Vagina (tissue), 2 donors: Measurements from ENCODE around the gene GJC1. TPM values are rescaled to one million over a fixed set of nuclear protein-coding genes. Genes with fewer than 3 reads are reported as not detected.

Experiments used
- DNase-seq, 2 donors: peaks; one replicate each; pipeline ENCODE4 v3.0.0-alpha.2; 2017; ENCODE audit errors: extremely low spot score in 2 of 2
- H3K27ac ChIP-seq: fragments of 200-600 bp; sonication (generic); one replicate; pipeline ENCODE4 v1.5.1; 2019
- H3K27me3 ChIP-seq: fragments of 200-600 bp; sonication (generic); one replicate; pipeline ENCODE4 v1.5.1; 2019
- H3K36me3 ChIP-seq, 2 donors: fragments of 200-600 bp; sonication (generic); one replicate each; pipeline ENCODE4 v1.5.1; 2017 to 2019
- H3K4me1 ChIP-seq: fragments of 200-600 bp; sonication (generic); one replicate; pipeline ENCODE4 v1.5.1; 2019
- H3K4me3 ChIP-seq, 2 donors: fragments of 200-600 bp; sonication (generic); 1 replicate in 1 of 2; 2 replicates in 1 of 2; pipeline ENCODE4 v1.5.1; 2016 to 2019
- H3K9me3 ChIP-seq: fragments of 200-600 bp; sonication (generic); one replicate; pipeline ENCODE4 v1.5.1; 2019
- POLR2A ChIP-seq, 2 donors: fragments of 450-650 bp; IDR thresholded peaks; one replicate each; pipeline ENCODE4 v1.6.1; 2017; ENCODE audit warnings: antibody characterized with exemption in 2 of 2, mild to moderate bottlenecking in 2 of 2, moderate library complexity in 2 of 2
- POLR2AphosphoS5 ChIP-seq, 2 donors: sonication (generic); formaldehyde crosslinking; IDR thresholded peaks; one replicate each; pipeline ENCODE4 v1.9.0; 2017; ENCODE audit warnings: antibody characterized with exemption in 2 of 2, mild to moderate bottlenecking in 2 of 2, low read depth in 1 of 2; ENCODE audit not compliant: insufficient read depth in 1 of 2
- intact Hi-C: fragments of 100-400 bp; cut with DNase I; formaldehyde crosslinking; loops from one replicate; pipeline ENCODE4 v1.15.1; 2023
- total RNA-seq: library from RNA; depleted of rRNA; stranded (reverse); fragments of >200 nt; gene quantifications from one replicate; pipeline ENCODE4 v1.2.3, GENCODE V29; 2016
- TF ChIP-seq, protein P1 (sequence below), 3 experiments: fragments of 450-650 bp in 2 of 3; fragments of 200-600 bp in 1 of 3; sonication (generic) in 1 of 3; IDR thresholded peaks; one replicate each; pipeline ENCODE4 v1.5.1; 2017 to 2019; ENCODE audit warnings: antibody characterized with exemption in 3 of 3, mild to moderate bottlenecking in 2 of 3, moderate library complexity in 2 of 3

Gene GJC1
- total RNA-seq, 1 donor from 2014 or later: 10.1 TPM

DNA sequence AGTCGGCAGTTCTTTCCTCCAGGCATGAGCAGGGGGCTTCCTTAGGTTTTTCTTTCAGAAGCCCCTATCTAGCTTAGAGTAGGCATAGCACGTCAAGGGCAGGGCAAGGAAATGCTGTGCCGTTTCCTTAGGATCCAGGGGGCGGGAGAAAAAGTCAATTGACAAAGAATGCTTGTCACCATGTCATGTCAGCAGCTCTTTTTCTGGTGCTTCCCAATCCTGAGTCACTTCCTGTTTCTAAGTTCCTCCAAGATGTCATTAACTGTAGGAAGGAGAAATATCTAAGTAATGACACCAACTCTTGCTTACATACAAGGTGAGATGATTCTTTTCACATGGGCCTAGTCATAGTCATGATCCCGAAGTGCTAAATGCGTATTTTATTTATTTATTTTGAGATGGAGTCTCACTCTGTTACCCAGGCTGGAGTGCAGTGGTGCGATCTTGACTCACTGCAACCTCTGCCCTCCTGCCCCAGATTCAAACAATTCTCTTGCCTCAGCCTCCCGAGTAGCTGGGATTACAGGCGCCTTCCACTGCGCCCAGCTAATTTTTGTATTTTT is 35.2 kb downstream of the GJC1 start:
- peaks cover 12% of the 10 kb centered on the region for H3K4me1 ChIP-seq
- H3K27ac ChIP-seq: peak overlapping the region; percentile 60
- no peak for DNase-seq
- H3K9me3 ChIP-seq: no peaks in the 10 kb centered on the region
- intact Hi-C loops: no loop called here
- no peak for TF ChIP-seq POLR2AphosphoS5 (IDR thresholded peaks at IDR 0.05; ENCODE audit: insufficient read depth in 1 of 2, low read depth in 1 of 2)
- TF ChIP-seq, protein P1, sequence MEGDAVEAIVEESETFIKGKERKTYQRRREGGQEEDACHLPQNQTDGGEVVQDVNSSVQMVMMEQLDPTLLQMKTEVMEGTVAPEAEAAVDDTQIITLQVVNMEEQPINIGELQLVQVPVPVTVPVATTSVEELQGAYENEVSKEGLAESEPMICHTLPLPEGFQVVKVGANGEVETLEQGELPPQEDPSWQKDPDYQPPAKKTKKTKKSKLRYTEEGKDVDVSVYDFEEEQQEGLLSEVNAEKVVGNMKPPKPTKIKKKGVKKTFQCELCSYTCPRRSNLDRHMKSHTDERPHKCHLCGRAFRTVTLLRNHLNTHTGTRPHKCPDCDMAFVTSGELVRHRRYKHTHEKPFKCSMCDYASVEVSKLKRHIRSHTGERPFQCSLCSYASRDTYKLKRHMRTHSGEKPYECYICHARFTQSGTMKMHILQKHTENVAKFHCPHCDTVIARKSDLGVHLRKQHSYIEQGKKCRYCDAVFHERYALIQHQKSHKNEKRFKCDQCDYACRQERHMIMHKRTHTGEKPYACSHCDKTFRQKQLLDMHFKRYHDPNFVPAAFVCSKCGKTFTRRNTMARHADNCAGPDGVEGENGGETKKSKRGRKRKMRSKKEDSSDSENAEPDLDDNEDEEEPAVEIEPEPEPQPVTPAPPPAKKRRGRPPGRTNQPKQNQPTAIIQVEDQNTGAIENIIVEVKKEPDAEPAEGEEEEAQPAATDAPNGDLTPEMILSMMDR (IDR thresholded peaks at IDR 0.05): no peak
- TF ChIP-seq POLR2A (IDR thresholded peaks at IDR 0.05): no peak
- H3K36me3 ChIP-seq: no peaks in the 10 kb centered on the region
- H3K27me3 ChIP-seq: no peaks in the 10 kb centered on the region
- peak overlapping the region in 1 of 2 donors; percentile 21 for H3K4me3 ChIP-seq

DNA sequence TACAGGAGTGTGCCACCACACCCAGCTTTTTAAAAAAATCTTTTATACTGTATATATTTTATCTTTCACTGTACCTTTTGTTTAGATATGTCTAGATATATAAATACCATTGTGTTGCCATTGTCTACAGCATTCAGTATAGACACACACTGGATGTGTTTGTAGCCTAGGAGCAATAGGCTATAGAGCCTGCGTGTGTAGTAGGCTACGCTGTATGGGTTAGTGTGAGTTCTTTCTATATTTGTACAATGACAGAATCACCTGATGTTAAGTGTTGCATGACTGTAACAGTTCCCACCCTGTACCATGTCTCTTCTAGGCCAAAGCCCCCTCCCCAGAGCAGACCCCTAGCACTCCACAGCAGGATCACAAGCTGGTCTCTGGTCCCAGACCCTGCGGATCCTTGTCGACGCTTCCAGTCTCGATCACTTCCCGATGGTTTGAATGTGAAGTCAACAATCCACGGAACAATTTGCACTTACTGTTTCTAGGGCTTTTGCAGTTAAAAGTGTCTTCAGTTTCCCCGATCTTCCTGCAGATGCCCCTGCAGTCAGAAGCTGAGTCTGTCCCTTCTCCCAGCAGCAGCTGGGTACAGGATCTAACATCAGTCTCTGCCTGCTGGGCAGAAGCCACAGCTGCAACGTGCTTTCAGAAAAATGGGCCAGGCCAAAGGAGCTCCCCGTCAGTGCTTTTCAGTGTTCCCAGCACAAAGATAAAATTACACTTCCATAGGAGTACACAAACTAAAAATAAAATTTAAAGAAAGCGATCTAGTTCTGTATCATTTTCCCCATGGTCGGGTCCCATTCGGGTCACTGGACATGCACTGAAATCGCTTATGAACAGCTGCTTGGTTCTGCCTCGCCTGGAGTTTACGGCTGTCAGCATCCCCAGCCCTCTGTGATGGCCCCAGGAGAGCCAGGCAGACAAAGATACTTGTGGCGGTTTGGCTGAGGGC is 35.9 kb downstream of the GJC1 start:
- TF ChIP-seq POLR2AphosphoS5 (IDR thresholded peaks at IDR 0.05; ENCODE audit: insufficient read depth in 1 of 2, low read depth in 1 of 2) (no peak), POLR2A (IDR thresholded peaks at IDR 0.05) (no peak)
- TF ChIP-seq, protein P1 (IDR thresholded peaks at IDR 0.05): no peak
- Histone ChIP-seq H3K27ac (peak overlapping the region; percentile 60), H3K9me3 (no peaks in the 10 kb centered on the region), H3K36me3 (no peaks in the 10 kb centered on the region), H3K4me3 (peak overlapping the region in 1 of 2 donors; percentile 21), H3K27me3 (no peaks in the 10 kb centered on the region), H3K4me1 (peaks cover 12% of the 10 kb centered on the region)
- DNase-seq: no peak
- intact Hi-C loops: no loop called here

DNA sequence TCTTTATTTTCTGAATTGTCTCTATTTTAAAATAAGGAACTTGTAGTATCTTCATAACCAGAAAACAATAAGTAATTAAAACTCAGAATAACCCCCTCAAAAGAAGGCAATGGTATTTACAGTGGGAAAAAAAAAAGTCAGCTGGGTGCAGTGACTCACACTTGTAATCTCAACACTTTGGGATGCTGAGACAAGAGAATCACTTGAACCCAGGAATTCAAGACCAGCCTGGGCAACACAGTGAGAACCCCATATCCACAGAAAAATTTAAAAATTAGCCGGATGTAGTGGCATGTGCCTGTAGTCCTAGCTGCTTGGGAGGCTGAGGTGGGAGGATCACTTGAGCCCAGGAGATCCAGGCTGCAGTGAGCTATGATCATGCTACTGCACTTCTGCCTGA is 37.8 kb downstream of the GJC1 start:
- Histone ChIP-seq H3K36me3 (no peaks in the 10 kb centered on the region), H3K9me3 (no peaks in the 10 kb centered on the region), H3K27ac (no peak overlapping the region), H3K27me3 (no peaks in the 10 kb centered on the region), H3K4me1 (peaks cover 12% of the 10 kb centered on the region), H3K4me3 (no peak overlapping the region)
- intact Hi-C loops: no loop called here
- DNase-seq: no peak
- TF ChIP-seq POLR2AphosphoS5 (IDR thresholded peaks at IDR 0.05; ENCODE audit: insufficient read depth in 1 of 2, low read depth in 1 of 2) (no peak), POLR2A (IDR thresholded peaks at IDR 0.05) (no peak)
- TF ChIP-seq, protein P1 (IDR thresholded peaks at IDR 0.05): no peak

DNA sequence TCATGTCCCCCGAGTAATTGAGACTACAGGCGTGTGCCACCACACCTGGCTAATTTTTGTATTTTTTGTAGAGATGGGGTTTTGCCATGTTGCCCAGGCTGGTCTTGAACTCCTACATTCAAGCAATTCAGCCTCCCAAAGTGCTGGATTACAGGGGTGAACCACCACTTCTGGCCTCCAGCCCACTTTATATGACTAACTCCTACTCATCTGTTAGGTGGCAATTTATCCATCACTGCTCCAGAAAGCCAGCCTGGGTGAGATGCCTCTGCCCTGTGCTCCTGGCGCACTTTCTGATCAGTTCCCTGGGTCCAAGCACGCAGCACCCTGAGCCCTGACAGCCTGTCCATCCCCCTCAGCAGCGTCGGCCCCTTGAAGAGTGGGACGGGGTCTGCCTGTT is 41.9 kb downstream of the GJC1 start:
- TF ChIP-seq, protein P1 (IDR thresholded peaks at IDR 0.05): no peak
- TF ChIP-seq POLR2A (IDR thresholded peaks at IDR 0.05) (no peak), POLR2AphosphoS5 (IDR thresholded peaks at IDR 0.05; ENCODE audit: insufficient read depth in 1 of 2, low read depth in 1 of 2) (no peak)
- Histone ChIP-seq H3K4me3 (no peak overlapping the region), H3K4me1 (no peaks in the 10 kb centered on the region), H3K9me3 (no peaks in the 10 kb centered on the region), H3K36me3 (no peaks in the 10 kb centered on the region), H3K27ac (no peak overlapping the region), H3K27me3 (no peaks in the 10 kb centered on the region)
- DNase-seq: no peak
- intact Hi-C loops: no loop called here
